ENCODE measurements around the gene UTP25. TPM values are rescaled to one million over a fixed set of nuclear protein-coding genes. Genes with fewer than 3 reads are reported as not detected.

The UTP25 gene
- total RNA-seq, 2 donors from 2014 or later = 4.3 to 6.0 TPM

GRCh38 chr1:209797978-209798639 lies 29.7 kb upstream of the UTP25 start:
- no peaks in the 10 kb centered on the region for H3K36me3 ChIP-seq (ENCODE audit: control insufficient read depth, insufficient read depth, low read length)
- peak; percentile 76 for TF ChIP-seq CTCF (conservative IDR thresholded peaks at IDR 0.05)
- no peaks in the 10 kb centered on the region for H3K9me3 ChIP-seq (ENCODE audit: control insufficient read depth, low read length)
- Mint-ChIP-seq H3K27me3 (ENCODE audit: insufficient read depth) (no peaks in the 10 kb centered on the region), H3K9me3 (no peaks in the 10 kb centered on the region), H3K4me3 (no peak overlapping the region), H3K4me1 (peaks cover 19% of the 10 kb centered on the region), H3K27ac (no peak overlapping the region), H3K36me3 (ENCODE audit: low read depth) (peaks cover 34% of the 10 kb centered on the region)
- peaks cover 3% of the 10 kb centered on the region for H3K4me1 ChIP-seq (ENCODE audit: control insufficient read depth, insufficient read depth, low read length)
- peak; percentile 74 for DNase-seq
- no peak overlapping the region for H3K27ac ChIP-seq (ENCODE audit: low read depth, low read length)
- H3K4me3 ChIP-seq (ENCODE audit: low read length) = no peak overlapping the region
- peaks cover 32% of the 10 kb centered on the region for H3K27me3 ChIP-seq (ENCODE audit: control insufficient read depth, insufficient read depth, low read length, poor library complexity, severe bottlenecking)
- 85 to 97% methylated on average over 5 to 9 of the region's 9 CpGs for WGBS, 2 experiments (ENCODE audit: insufficient coverage in 1 of 2, insufficient read length in 1 of 2)
- no peak overlapping the region for H3K9ac ChIP-seq (ENCODE audit: extremely low read depth, low read length, poor library complexity, severe bottlenecking)

DNA sequence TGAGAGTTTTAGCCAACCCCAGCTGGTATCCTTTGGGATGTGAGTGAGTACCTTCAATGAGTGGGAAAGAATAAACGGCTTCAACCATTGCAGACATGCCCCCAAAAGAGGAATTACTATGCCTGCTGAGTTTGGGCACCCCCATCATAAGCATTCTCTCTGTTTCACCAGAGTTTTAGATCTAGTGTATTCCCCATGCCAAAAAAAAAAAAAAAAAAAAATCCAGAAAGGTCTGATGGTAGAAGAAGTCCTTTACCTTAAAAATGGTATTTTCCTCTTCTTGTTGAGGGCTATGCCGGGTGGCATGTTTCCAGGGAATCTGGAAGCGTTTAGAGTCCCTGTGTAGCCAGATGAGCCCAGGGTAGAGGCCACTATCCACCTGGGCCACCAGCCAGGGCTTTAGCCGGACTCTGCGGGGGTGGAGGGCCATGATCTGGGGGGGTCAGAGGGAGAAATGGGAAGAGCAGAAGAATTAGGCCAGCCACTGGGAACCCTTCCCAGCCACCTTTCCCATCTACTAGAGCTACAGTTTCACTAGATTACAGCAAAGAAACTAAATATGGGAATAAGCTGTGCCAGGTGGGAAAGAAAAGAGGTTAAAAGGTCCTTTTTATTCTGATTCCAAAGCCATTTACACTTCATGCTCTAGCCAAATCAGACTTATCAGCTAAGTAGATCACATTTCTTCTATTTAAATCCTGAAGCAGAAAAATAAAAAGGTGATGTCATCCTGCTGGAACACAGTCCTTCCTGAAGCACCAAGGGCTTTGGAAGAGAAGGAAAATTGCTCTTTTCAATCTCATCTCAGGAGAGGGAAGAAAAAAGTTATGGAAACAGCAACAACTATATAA lies 26.6 kb upstream of the UTP25 start:
- no peaks in the 10 kb centered on the region for H3K9me3 Mint-ChIP-seq
- Histone ChIP-seq H3K27me3 (ENCODE audit: control insufficient read depth, insufficient read depth, low read length, poor library complexity, severe bottlenecking) (peaks cover 43% of the 10 kb centered on the region), H3K4me1 (ENCODE audit: control insufficient read depth, insufficient read depth, low read length) (peaks cover 2% of the 10 kb centered on the region), H3K9me3 (ENCODE audit: control insufficient read depth, low read length) (no peaks in the 10 kb centered on the region), H3K27ac (ENCODE audit: low read depth, low read length) (no peak overlapping the region), H3K4me3 (ENCODE audit: low read length) (no peak overlapping the region), H3K9ac (ENCODE audit: extremely low read depth, low read length, poor library complexity, severe bottlenecking) (no peak overlapping the region), H3K36me3 (ENCODE audit: control insufficient read depth, insufficient read depth, low read length) (no peaks in the 10 kb centered on the region)
- no peak for TF ChIP-seq CTCF (conservative IDR thresholded peaks at IDR 0.05)
- WGBS, 2 experiments (ENCODE audit: insufficient coverage in 1 of 2, insufficient read length in 1 of 2) = 78 to 94% methylated on average over 3 to 5 of the region's 5 CpGs
- H3K27me3 Mint-ChIP-seq (ENCODE audit: insufficient read depth) = peaks cover 2% of the 10 kb centered on the region
- DNase-seq = no peak
- H3K4me3 Mint-ChIP-seq = no peak overlapping the region
- H3K27ac Mint-ChIP-seq = no peak overlapping the region
- H3K4me1 Mint-ChIP-seq = peaks cover 33% of the 10 kb centered on the region
- peaks cover 10% of the 10 kb centered on the region for H3K36me3 Mint-ChIP-seq (ENCODE audit: low read depth)

DNA sequence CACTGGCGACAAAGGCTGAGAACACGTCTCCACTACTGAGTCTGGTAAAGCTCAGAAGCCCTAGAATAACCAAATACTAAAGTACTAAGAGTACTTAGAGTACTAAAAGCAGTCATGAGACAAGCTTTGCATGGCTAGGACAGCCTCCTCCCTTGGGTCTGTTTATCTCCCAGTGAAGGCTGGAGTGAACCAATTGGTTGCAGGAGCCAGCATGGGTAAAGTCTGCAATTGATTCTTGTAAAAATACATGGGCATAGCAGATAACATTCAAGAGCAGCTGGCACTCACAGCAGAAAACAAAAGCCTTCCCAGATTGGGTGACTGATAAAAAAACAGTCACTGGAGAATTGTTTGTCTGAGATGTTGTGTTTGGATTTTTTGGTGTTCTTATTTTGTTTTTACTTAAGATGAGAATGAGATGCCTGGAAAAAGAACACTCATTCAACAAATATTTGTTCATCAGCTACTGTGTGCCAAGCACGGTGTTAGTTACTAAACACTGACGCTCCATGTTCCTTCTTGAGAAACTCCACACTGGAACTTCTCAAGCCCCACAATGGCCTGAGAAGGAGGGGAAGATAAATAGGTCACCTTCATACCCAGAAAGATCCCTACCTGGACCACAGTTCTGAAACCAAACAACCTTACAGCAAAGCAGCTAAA lies 25.5 kb upstream of the UTP25 start:
- no peak overlapping the region for H3K27ac Mint-ChIP-seq
- H3K36me3 ChIP-seq (ENCODE audit: control insufficient read depth, insufficient read depth, low read length) = no peaks in the 10 kb centered on the region

More for the DNA sequence above, 25.5 kb upstream of the UTP25 start:
- H3K4me1 ChIP-seq (ENCODE audit: control insufficient read depth, insufficient read depth, low read length) = peaks cover 4% of the 10 kb centered on the region
- 94 to 100% methylated on average over 1 to 4 of the region's 4 CpGs for WGBS, 2 experiments (ENCODE audit: insufficient coverage in 1 of 2, insufficient read length in 1 of 2)
- no peak for DNase-seq
- Mint-ChIP-seq H3K36me3 (ENCODE audit: low read depth) (peaks cover 6% of the 10 kb centered on the region), H3K4me3 (no peak overlapping the region), H3K9me3 (no peaks in the 10 kb centered on the region), H3K27me3 (ENCODE audit: insufficient read depth) (peaks cover 2% of the 10 kb centered on the region), H3K4me1 (peaks cover 29% of the 10 kb centered on the region)
- H3K9me3 ChIP-seq (ENCODE audit: control insufficient read depth, low read length) = no peaks in the 10 kb centered on the region
- H3K27me3 ChIP-seq (ENCODE audit: control insufficient read depth, insufficient read depth, low read length, poor library complexity, severe bottlenecking) = peaks cover 43% of the 10 kb centered on the region
- H3K4me3 ChIP-seq (ENCODE audit: low read length) = no peak overlapping the region
- H3K27ac ChIP-seq (ENCODE audit: low read depth, low read length) = no peak overlapping the region
- no peak for TF ChIP-seq CTCF (conservative IDR thresholded peaks at IDR 0.05)
- no peak overlapping the region for H3K9ac ChIP-seq (ENCODE audit: extremely low read depth, low read length, poor library complexity, severe bottlenecking)

All from endodermal cell (in vitro differentiated cells).